Spleen (tissue), 7 donors: ENCODE data around the gene DDX51.

Experiments used
- CTCF ChIP-seq, 11 experiments: fragments of 200-600 bp in 7 of 11; fragments of 450-650 bp in 4 of 11; sonication (generic) in 4 of 11; IDR thresholded peaks in 8 of 11; conservative IDR thresholded peaks in 3 of 11; 1 replicate in 7 of 11; 2 replicates in 4 of 11; pipeline versions ENCODE4 v1.4.0 to v1.8.0; 2016 to 2021; ENCODE audit warnings: antibody characterized with exemption in 11 of 11, inconsistent platforms in 4 of 11, mild to moderate bottlenecking in 1 of 11
- POLR2A ChIP-seq, 3 donors: fragments of 450-650 bp; IDR thresholded peaks; one replicate each; pipeline ENCODE4 v1.5.1; 2017; ENCODE audit warnings: antibody characterized with exemption in 3 of 3, mild to moderate bottlenecking in 1 of 3
- POLR2AphosphoS5 ChIP-seq, 3 donors: sonication (generic); formaldehyde crosslinking; IDR thresholded peaks; one replicate each; pipeline ENCODE4 v1.5.1; 2017; ENCODE audit warnings: antibody characterized with exemption in 3 of 3
- donor health status: DM: no; HTN: no; CAD: no; lungs with moderate emphysema.
- donor health status: DM: no; HTN: no; CAD: no.
- donor health status: DM: no; HTN: no; CAD: no.

- TF ChIP-seq CTCF (IDR thresholded peaks at IDR 0.05 in 8 of 11, conservative IDR thresholded peaks at IDR 0.05 in 3 of 11) (no peak), POLR2A (IDR thresholded peaks at IDR 0.05) (no peak), POLR2AphosphoS5 (IDR thresholded peaks at IDR 0.05) (no peak)
Measured at GRCh38 chr12:132179431-132180362, 35.6 kb upstream of the DDX51 start.
